Colonic mucosa (tissue), 4 donors: ENCODE data around the gene C1orf174. TPM values are rescaled to one million over a fixed set of nuclear protein-coding genes. Genes with fewer than 3 reads are reported as not detected.

Source experiments
- DNase-seq: peaks from one replicate; pipeline ENCODE4 v3.0.0-alpha.2; 2020
- H3K27ac ChIP-seq: fragments of 200-600 bp; one replicate; pipeline ENCODE4 v1.8.0; 2021
- H3K27me3 ChIP-seq: fragments of 200-600 bp; one replicate; pipeline ENCODE4 v1.8.0; 2021
- H3K36me3 ChIP-seq: fragments of 200-600 bp; one replicate; pipeline ENCODE4 v1.8.0; 2021
- H3K4me1 ChIP-seq: fragments of 200-600 bp; one replicate; pipeline ENCODE4 v1.8.0; 2021; ENCODE audit warnings: mild to moderate bottlenecking
- H3K4me3 ChIP-seq: fragments of 200-600 bp; one replicate; pipeline ENCODE4 v1.8.0; 2021
- H3K9ac ChIP-seq, 2 donors: one replicate each; pipeline ENCODE4 v1.7.0; 2013; ENCODE audit warnings: control low read depth in 2 of 2, low read depth in 2 of 2, low read length in 2 of 2
- H3K9me3 ChIP-seq: fragments of 200-600 bp; one replicate; pipeline ENCODE4 v1.8.0; 2021
- CTCF ChIP-seq: fragments of 200-600 bp; IDR thresholded peaks from one replicate; pipeline ENCODE4 v1.8.0; 2022; ENCODE audit warnings: antibody characterized with exemption, mild to moderate bottlenecking
- intact Hi-C: fragments of 100-400 bp; cut with DNase I; formaldehyde crosslinking; loops from one replicate; pipeline ENCODE4 v1.14.1; 2022
- total RNA-seq, 2 donors: library from RNA; stranded (reverse); fragmentation: NEBNext Ultra II Directional in 1 of 2; extraction: Animal tissue kit (Norgen Biotek cat#: 25700) in 1 of 2; gene quantifications; one replicate each; pipeline ENCODE4 v1.2.1, GENCODE V29; 2021
- donor health status: healthy.
- donor health status: DM: no; HTN: no; CAD: no.
- donor health status: DM: no; HTN: no; CAD: no.

The C1orf174 gene
- total RNA-seq, 2 donors from 2014 or later, result 19.4 to 32.8 TPM

- DNase-seq, result peak; percentile 25
- Histone ChIP-seq H3K27ac (no peak overlapping the region), H3K36me3 (no peaks in the 10 kb centered on the region), H3K4me1 (no peaks in the 10 kb centered on the region), H3K27me3 (no peaks in the 10 kb centered on the region), H3K4me3 (no peak overlapping the region), H3K9me3 (no peaks in the 10 kb centered on the region), H3K9ac (no peak overlapping the region)
- intact Hi-C loops, result no loop called here
- TF ChIP-seq CTCF, result no peak
These were observed 30.2 kb downstream of the C1orf174 start for GRCh38 chr1:3869751-3870301.

- Histone ChIP-seq H3K36me3 (no peaks in the 10 kb centered on the region), H3K9me3 (no peaks in the 10 kb centered on the region), H3K4me3 (no peak overlapping the region), H3K4me1 (no peaks in the 10 kb centered on the region), H3K27ac (no peak overlapping the region), H3K9ac (no peak overlapping the region), H3K27me3 (no peaks in the 10 kb centered on the region)
- intact Hi-C loops, result no loop called here
- no peak for TF ChIP-seq CTCF
- DNase-seq, result no peak
These were observed 31.5 kb downstream of the C1orf174 start for GRCh38 chr1:3868464-3869006.

DNA sequence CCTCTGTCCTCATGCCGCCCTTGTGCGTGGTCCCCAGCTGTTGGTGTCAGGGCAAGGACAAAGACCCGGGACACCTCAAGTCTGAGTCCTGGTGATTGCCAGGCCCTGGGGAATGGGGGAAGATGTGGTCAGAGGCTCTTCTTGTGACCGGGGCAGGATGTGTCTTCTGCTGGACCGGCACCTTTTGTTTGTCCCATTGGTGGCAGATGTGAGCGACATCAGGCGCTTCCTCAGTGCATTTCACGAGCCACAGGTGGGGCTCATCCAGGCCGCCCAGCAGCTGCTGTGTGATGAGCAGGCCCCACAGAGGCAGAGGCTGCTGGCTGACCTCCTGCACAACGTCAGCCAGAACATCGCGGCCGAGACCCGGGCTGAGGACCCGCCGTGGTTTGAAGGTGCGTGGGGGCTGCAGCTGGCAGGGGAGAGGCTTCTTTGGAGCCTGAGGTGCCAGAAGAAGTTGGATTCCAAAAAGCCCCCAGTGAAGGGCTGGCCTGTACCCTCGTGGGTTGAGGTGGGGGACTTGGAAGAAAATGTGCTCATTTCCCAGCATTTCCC lies 34.4 kb downstream of the C1orf174 start:
- TF ChIP-seq CTCF, result no peak
- no peak for DNase-seq
- Histone ChIP-seq H3K9me3 (no peaks in the 10 kb centered on the region), H3K9ac (no peak overlapping the region), H3K4me3 (no peak overlapping the region), H3K27ac (no peak overlapping the region), H3K4me1 (no peaks in the 10 kb centered on the region), H3K36me3 (no peaks in the 10 kb centered on the region), H3K27me3 (no peaks in the 10 kb centered on the region)
- intact Hi-C loops, result no loop called here

DNA sequence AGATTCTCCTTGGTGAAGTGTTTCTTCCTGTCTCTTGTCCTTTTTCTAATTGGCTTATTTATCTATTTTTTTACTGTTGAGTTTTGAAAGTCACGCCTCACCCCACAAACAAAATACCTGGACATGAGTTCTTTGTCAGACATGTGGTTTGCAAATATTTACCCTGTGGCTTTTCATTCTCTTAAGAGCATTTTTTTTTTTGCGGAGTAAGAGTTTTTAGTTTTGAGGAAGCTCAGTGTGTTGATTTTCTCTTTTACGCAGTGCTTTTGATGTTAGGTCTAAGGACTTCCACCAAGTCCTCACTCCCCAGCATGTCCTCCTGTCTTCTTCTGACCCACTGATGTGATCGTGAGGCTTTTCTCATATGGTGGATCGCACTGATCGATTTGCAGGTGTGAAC lies 35.2 kb downstream of the C1orf174 start:
- Histone ChIP-seq H3K4me1 (no peaks in the 10 kb centered on the region), H3K9me3 (no peaks in the 10 kb centered on the region), H3K27me3 (no peaks in the 10 kb centered on the region), H3K4me3 (no peak overlapping the region), H3K36me3 (no peaks in the 10 kb centered on the region), H3K27ac (no peak overlapping the region), H3K9ac (no peak overlapping the region)
- intact Hi-C loops, result no loop called here
- DNase-seq, result no peak
- no peak for TF ChIP-seq CTCF

DNA sequence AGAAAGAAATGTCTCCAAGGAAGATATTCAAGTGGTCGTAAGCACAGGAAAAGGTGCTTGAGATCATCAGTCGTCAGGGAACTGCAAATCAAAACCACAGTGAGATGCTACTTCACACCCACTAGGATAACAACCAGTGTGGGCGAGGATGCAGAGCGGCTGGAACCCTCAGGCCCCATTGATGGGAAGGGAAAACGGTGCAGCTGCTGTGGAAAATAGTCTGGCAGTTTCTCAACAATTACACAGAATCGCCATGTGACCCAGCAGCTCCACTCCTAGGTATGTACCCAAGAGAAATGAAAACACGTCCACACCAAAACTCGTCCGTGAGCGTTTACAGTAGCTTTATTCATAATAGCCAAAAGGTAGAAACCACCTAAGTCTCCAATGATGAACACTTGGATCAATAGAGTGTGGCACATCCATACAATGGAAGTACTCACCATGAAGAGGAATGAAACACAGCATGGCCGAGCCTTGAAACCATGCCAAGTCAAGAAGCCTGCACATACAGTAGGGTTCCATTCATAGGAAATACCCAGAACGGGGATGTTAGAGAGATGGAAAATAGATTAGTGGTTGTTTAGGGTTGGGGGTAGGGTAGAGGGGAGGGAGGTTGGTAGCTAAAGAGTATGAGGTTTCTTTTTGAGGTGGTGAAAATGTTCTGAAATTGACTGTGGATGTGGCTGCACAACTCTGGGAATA lies 36.7 kb downstream of the C1orf174 start:
- Histone ChIP-seq H3K4me1 (peaks cover 1% of the 10 kb centered on the region), H3K27ac (no peak overlapping the region), H3K9me3 (no peaks in the 10 kb centered on the region), H3K9ac (no peak overlapping the region), H3K4me3 (no peak overlapping the region), H3K27me3 (no peaks in the 10 kb centered on the region), H3K36me3 (no peaks in the 10 kb centered on the region)
- intact Hi-C loops, result no loop called here
- TF ChIP-seq CTCF, result no peak
- no peak for DNase-seq
